ENCODE data around the gene UCK2. TPM values are rescaled to one million over a fixed set of nuclear protein-coding genes. Genes with fewer than 3 reads are reported as not detected.

Gene UCK2
- total and polyA plus RNA-seq, 2 experiments from 2014 or later: 101 to 149 TPM

- TF ChIP-seq, protein P1, sequence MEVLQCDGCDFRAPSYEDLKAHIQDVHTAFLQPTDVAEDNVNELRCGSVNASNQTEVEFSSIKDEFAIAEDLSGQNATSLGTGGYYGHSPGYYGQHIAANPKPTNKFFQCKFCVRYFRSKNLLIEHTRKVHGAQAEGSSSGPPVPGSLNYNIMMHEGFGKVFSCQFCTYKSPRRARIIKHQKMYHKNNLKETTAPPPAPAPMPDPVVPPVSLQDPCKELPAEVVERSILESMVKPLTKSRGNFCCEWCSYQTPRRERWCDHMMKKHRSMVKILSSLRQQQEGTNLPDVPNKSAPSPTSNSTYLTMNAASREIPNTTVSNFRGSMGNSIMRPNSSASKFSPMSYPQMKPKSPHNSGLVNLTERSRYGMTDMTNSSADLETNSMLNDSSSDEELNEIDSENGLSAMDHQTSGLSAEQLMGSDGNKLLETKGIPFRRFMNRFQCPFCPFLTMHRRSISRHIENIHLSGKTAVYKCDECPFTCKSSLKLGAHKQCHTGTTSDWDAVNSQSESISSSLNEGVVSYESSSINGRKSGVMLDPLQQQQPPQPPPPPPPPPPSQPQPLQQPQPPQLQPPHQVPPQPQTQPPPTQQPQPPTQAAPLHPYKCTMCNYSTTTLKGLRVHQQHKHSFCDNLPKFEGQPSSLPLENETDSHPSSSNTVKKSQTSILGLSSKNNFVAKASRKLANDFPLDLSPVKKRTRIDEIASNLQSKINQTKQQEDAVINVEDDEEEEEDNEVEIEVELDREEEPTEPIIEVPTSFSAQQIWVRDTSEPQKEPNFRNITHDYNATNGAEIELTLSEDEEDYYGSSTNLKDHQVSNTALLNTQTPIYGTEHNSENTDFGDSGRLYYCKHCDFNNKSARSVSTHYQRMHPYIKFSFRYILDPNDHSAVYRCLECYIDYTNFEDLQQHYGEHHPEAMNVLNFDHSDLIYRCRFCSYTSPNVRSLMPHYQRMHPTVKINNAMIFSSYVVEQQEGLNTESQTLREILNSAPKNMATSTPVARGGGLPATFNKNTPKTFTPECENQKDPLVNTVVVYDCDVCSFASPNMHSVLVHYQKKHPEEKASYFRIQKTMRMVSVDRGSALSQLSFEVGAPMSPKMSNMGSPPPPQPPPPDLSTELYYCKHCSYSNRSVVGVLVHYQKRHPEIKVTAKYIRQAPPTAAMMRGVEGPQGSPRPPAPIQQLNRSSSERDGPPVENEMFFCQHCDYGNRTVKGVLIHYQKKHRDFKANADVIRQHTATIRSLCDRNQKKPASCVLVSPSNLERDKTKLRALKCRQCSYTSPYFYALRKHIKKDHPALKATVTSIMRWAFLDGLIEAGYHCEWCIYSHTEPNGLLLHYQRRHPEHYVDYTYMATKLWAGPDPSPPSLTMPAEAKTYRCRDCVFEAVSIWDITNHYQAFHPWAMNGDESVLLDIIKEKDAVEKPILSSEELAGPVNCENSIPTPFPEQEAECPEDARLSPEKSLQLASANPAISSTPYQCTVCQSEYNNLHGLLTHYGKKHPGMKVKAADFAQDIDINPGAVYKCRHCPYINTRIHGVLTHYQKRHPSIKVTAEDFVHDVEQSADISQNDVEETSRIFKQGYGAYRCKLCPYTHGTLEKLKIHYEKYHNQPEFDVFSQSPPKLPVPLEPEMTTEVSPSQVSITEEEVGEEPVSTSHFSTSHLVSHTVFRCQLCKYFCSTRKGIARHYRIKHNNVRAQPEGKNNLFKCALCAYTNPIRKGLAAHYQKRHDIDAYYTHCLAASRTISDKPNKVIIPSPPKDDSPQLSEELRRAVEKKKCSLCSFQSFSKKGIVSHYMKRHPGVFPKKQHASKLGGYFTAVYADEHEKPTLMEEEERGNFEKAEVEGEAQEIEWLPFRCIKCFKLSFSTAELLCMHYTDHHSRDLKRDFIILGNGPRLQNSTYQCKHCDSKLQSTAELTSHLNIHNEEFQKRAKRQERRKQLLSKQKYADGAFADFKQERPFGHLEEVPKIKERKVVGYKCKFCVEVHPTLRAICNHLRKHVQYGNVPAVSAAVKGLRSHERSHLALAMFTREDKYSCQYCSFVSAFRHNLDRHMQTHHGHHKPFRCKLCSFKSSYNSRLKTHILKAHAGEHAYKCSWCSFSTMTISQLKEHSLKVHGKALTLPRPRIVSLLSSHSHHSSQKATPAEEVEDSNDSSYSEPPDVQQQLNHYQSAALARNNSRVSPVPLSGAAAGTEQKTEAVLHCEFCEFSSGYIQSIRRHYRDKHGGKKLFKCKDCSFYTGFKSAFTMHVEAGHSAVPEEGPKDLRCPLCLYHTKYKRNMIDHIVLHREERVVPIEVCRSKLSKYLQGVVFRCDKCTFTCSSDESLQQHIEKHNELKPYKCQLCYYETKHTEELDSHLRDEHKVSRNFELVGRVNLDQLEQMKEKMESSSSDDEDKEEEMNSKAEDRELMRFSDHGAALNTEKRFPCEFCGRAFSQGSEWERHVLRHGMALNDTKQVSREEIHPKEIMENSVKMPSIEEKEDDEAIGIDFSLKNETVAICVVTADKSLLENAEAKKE (CRISPR knock-in tag; IDR thresholded peaks at IDR 0.05): no peak
Observed at GRCh38 chr1:165910764-165911421, 83.5 kb downstream of the UCK2 start (continued).

DNA sequence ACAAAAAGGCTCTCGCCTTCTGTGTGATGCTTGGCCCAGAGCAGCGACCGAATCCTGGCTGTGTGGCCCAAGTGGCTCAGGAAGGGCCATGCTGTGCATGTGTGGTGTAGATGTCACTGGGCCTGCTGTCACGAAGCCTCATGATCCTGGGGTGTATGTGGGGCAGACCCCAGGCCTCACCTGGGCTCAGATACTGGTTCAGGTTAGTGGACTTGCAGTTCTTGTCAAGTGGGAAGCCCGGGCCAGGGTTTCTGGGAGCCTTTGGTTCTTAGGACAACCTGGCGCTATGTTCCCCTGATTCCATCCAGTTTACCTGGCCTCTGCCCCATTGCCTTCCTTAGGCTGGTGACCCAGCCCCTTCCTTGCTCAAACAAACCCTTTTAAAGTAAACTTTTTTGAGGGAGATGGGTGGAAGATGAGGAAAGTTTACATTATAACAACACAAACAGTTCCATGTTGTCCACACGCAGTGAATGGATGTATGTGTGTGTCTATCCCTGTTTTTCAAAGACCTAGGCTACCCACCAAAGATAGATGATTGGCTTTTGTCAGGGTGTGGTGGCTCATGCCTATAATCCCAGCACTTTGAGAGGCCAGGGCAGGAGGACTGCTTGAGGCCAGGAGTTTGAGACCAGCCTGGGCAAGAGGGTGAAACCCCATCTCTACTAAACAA is 84.3 kb downstream of the UCK2 start:
- peaks cover 18% of the 10 kb centered on the region for H3K27me3 Mint-ChIP-seq (ENCODE audit: insufficient read depth, low read depth, poor library complexity)
- Histone ChIP-seq H3K36me3 (ENCODE audit: insufficient read depth) (peaks cover 15% of the 10 kb centered on the region), H3F3A (replicated peaks; ENCODE audit: low read depth) (0 out of 2 replicates have a peak, but pooled peaks cover 3% of the 10 kb centered on the region), H3K9me2 (ENCODE audit: insufficient read depth) (no peaks in the 10 kb centered on the region), H3K4me2 (no peak overlapping the region), H4K20me1 (replicated peaks; ENCODE audit: insufficient read depth) (peaks cover 4% of the 10 kb centered on the region), H3K4me1 (ENCODE audit: insufficient read depth) (no peaks in the 10 kb centered on the region), H3K79me2 (replicated peaks; ENCODE audit: insufficient read depth) (no peaks in the 10 kb centered on the region), H3K27ac (ENCODE audit: low read depth) (0 out of 2 replicates have a peak overlapping the region, but pooled peaks have one; percentile 55), H3K27me3 (ENCODE audit: insufficient read depth) (no peaks in the 10 kb centered on the region), H2AFZ (no peak overlapping the region), H3K4me3 (no peak overlapping the region)
- peaks cover 36% of the 10 kb centered on the region for H3K36me3 Mint-ChIP-seq (ENCODE audit: low read depth)
- no peaks in the 10 kb centered on the region; the same call in 2 of the 3 replicates for H3K9me3 Mint-ChIP-seq
- no peak for TF ChIP-seq ZNF114 (CRISPR knock-in tag; IDR thresholded peaks at IDR 0.05)
- TF ChIP-seq STAT1 (IDR thresholded peaks at IDR 0.05; ENCODE audit: unreplicated experiment): no peak
- TF ChIP-seq CTCF (conservative IDR thresholded peaks at IDR 0.05; ENCODE audit: low read depth in 2 of 2): no peak
- TF ChIP-seq CREB1 (CRISPR knock-in tag; IDR thresholded peaks at IDR 0.05; ENCODE audit: low read depth): no peak
- no peak for TF ChIP-seq NANOG (IDR thresholded peaks at IDR 0.05; ENCODE audit: borderline replicate concordance)
- TF ChIP-seq ZNF331 (CRISPR knock-in tag; IDR thresholded peaks at IDR 0.05; ENCODE audit: low read depth): no peak
- no peak for TF ChIP-seq POLR2AphosphoS5 (IDR thresholded peaks at IDR 0.05; ENCODE audit: low read depth)
- no peak for TF ChIP-seq EZH2phosphoT487 (IDR thresholded peaks at IDR 0.05; ENCODE audit: unreplicated experiment)
- no peak for TF ChIP-seq ETS1 (IDR thresholded peaks at IDR 0.05)
- no peak overlapping the region; the same call in 1 of the 2 replicates for H3K27ac Mint-ChIP-seq
- H3K4me1 Mint-ChIP-seq: peaks cover 2% of the 10 kb centered on the region; the same call in 1 of the 3 replicates
- no peak overlapping the region for H3K4me3 Mint-ChIP-seq
- no peak for ATAC-seq
- no peak for DNase-seq (ENCODE audit: low spot score)
